Left lobe of liver (tissue), 2 donors: ENCODE results near the gene ARAP3. TPM values are rescaled to one million over a fixed set of nuclear protein-coding genes. Genes with fewer than 3 reads are reported as not detected.
"Not testable (repeated sequence)": the region's sequence is repeated elsewhere in the genome, so short reads cannot be mapped to it uniquely, and the experiment has no call there.

ENCODE experiments used
- ATAC-seq: fragments of 200-7000 bp; cut with Tn5 transposase; one replicate; pipeline ENCODE4 v1.9.1; 2020; ENCODE audit warnings: mild to moderate bottlenecking, moderate library complexity
- DNase-seq: peaks from one replicate; pipeline ENCODE4 v3.0.0-alpha.2; 2020; ENCODE audit warnings: low spot score
- total RNA-seq: library from RNA; stranded (reverse); gene quantifications from one replicate; pipeline ENCODE4 v1.2.1, GENCODE V29; 2021
- donor health status: DM: no; HTN: no; CAD: no; lungs with moderate emphysema.
- donor health status: DM: no; HTN: yes; CAD: no.

The ARAP3 gene, protein sequence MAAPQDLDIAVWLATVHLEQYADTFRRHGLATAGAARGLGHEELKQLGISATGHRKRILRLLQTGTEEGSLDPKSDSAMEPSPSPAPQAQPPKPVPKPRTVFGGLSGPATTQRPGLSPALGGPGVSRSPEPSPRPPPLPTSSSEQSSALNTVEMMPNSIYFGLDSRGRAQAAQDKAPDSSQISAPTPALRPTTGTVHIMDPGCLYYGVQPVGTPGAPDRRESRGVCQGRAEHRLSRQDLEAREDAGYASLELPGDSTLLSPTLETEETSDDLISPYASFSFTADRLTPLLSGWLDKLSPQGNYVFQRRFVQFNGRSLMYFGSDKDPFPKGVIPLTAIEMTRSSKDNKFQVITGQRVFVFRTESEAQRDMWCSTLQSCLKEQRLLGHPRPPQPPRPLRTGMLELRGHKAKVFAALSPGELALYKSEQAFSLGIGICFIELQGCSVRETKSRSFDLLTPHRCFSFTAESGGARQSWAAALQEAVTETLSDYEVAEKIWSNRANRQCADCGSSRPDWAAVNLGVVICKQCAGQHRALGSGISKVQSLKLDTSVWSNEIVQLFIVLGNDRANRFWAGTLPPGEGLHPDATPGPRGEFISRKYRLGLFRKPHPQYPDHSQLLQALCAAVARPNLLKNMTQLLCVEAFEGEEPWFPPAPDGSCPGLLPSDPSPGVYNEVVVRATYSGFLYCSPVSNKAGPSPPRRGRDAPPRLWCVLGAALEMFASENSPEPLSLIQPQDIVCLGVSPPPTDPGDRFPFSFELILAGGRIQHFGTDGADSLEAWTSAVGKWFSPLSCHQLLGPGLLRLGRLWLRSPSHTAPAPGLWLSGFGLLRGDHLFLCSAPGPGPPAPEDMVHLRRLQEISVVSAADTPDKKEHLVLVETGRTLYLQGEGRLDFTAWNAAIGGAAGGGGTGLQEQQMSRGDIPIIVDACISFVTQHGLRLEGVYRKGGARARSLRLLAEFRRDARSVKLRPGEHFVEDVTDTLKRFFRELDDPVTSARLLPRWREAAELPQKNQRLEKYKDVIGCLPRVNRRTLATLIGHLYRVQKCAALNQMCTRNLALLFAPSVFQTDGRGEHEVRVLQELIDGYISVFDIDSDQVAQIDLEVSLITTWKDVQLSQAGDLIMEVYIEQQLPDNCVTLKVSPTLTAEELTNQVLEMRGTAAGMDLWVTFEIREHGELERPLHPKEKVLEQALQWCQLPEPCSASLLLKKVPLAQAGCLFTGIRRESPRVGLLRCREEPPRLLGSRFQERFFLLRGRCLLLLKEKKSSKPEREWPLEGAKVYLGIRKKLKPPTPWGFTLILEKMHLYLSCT (N-terminal part only)
- total RNA-seq: 3.3 TPM

DNA sequence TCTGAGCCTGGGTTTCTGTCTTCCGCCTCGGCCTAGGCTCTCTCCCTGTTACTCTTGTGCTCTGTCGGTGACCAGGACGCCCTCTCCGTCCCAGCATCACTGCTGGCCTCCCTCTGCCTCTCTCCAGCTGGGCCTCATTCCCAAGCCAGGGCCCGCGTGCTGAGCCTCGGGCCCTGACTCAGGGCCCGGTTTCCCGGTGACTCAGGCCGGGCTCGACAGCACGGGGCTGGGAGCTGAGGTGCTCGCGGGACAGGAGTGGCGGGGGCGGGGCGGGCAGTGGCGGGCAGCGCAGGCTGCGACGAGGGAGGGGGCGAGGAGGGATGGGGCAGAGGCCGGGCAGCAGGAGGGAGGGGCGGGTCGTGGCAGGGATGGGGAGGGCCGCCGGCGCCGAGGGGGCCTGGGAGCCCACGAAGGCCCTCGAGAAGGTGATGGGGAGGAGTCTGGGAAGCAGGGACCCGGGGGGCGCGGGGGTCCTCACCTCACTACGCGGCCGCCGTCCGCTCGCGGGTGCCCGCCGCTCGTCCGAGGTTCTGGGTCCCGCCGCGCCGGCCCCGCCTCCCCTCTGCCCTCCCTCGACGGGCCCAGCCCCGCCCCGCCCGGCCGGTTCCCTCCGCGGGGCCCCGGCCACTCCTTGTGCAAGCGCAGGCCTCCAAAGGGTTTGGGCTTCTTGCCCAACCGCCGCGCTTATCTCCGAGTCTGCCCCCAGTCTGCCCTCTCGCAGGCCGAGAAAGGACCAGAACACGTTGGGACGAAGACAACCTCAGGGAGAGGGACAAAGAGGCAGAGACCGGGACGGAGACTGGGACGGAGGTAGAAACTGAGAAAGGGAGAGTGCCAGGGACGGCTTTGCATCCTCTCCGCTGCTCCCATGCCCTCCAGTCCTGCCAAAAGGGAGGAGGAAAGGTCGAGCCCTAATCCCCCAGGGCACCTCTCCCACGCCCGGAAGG is at the start of gene ARAP3:
Gene ARAP3 (minus strand): TSS at position 536 of the 947 bp plus-strand sequence. CDS start 1,744 bp downstream, outside the sequence.
- DNase-seq (peak; percentile 86), ATAC-seq (peak; percentile 90)

DNA sequence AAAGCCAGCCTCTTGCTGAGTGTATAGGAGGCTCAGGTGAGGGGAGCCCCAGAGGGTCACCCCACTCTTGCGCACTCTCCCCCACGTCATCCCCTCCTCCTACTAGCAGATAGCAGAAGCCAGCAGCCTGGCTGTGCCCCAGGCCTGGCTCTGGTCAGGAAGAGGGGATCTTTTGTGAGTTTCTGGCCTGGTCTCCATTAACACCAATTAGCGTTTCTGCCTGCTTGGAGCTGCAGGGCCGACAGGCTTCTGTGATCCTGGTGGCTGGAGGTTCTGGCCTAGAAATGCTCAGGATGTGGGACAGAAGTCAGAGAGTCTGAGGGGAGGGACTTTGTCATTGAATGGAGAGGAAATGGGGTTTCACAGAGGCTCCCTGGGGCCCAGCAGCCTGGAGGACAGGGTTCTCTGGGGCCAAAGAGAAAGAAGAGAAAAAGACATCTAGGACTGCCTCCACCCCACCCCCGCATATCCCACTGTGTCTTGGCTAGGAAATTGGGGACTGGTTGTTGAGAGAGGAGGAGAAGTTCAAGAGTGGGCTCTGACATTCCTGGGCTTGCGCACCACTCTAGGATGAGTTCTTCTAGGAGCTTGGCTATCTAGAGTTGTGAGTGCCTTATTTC is 47.5 kb upstream of the ARAP3 start:
- ATAC-seq (no peak), DNase-seq (no peak)

DNA sequence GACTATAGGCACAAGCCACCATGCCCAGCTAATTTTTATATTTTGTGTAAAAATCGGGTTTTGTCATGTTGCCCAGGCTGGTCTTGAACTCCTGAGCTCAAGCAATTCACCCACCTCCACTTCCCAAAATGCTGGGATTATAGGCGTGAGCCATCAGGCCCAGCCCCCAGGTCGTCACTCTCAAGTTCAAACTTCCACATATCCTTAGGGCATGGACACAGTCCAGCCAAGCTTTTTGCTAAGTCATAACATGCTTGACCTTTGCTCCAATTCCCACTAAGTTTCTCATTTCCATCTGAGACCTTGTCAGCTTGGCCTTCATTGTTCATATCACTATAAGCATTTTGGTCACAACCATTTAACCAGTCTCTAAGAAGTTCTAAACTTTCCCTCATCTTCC is 43.9 kb upstream of the ARAP3 start:
- DNase-seq (no peak), ATAC-seq (no peak)

DNA sequence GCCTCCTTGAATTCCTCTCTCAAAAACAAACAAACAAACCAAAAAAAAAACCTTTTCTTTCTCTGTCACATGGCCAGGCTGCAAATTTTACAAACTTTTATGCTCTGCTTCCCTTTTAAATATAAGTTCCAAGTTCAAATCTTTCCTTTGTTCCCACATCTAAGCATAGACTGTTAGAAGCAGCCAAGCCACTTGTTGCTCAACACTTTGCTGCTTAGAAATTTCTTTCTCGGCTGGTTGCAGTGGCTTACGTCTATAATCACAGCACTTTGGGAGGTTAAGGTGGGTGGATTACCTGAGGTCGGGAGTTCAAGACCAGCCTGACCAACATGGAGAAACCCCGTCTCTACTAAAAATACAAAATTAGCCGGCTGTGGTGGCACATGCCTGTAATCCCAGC is 43.1 kb upstream of the ARAP3 start:
- DNase-seq, ATAC-seq: not testable (repeated sequence)

DNA sequence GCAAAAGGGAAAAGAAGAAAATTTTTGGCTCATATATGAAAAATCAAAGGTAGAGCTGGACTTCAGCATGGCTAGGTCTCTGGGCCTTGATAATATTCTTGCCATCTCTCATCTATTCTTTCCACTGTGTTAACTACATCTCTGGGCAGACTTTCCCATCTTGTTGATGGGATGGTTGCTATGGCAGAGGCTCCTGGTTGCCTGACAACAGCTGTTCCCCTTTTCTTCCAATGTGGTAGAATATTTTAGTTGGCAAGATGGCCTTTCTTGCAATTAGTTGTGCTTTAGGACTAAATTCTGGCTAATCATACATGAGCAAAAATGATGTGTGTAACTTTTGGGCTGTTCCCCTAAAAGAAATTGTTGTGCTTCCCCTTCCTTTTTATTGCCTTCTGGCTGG is 40.2 kb upstream of the ARAP3 start:
- DNase-seq: no peak
- ATAC-seq: no peak

DNA sequence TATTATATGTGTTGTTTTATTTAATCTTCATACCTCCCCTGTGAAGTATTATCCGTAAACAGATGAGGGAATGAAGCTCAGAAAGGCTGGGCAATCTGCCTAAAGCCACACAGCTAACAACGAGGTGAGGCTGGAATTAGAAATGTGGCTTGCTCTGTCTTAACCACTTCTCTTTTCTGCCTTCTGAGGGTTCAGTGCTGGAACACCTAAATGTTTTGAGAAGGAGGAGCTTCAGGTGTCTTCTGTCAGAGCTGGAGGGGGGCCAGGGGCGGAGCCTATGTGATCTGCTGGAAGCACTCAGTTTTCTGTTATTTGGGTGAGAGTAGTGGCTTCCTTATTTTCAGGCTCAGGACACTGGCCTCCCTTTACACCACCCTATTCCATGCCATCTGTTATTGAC is 35.0 kb upstream of the ARAP3 start:
- ATAC-seq (no peak), DNase-seq (no peak)

DNA sequence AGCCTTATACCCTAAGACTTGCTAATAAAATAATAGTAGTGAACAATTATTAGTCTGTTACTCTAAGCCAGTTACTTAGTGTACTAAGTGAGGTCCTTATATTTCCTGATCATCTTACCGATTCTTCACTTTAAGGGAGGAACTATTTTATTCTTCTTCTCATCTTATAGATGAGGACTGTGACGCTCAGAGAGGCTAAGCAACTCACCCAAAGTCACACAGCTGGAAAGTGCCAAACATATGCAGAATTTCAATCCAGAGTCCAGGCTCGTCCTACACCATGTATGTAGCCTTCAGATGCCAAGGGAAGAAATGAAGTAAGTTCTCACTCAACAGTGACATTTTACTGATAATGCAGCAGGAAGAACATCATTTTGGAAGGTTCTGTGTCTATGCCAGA is 34.4 kb upstream of the ARAP3 start:
- DNase-seq (no peak), ATAC-seq (no peak)

DNA sequence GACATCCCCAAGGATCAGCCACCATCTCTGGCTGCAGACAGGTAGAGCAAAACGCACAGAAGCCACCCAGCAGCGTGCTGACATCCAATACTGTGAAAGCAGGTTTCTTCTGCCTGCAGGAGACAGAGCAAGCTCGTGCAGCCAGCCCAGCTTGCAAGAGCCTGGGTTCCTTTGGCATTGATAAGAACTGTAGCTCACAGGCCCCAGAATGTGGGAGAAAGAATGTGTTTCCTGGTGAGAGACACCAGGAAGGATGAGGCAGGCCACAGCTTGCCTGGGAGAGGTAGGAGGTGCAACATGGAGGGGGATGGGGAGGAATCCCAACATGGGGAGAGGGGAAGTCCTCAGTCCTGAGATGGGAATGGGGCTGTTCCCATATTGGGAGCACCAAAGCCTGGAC is 34.0 kb upstream of the ARAP3 start:
- ATAC-seq: no peak
- no peak for DNase-seq

DNA sequence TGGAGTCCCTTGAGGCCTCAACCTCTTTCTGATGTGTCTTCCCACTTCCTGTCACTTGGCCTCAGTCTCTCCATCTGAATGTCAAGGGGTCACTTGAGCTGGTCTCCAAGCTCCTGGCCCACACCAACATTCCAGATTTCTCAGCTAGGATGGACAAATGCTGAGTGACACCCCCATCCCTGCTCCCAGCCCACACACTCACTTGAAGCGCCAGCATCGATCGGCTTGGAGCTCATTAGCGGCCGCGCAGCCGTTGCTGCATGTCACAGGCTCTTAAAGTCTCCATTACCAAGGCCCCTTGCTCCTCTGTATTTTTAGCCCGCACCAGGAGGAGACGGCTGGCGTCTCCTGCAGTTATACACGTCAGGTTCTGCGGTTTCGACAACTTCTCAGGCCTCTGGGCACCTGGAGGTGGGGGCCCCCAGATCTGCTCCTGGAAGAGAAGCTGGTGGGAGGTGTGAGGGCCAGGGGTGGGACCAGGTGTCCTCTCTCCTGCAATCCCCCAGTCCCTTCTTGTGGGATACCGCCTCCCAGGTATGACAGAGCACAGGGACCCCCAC is 33.4 kb upstream of the ARAP3 start:
- DNase-seq (no peak), ATAC-seq (no peak)

DNA sequence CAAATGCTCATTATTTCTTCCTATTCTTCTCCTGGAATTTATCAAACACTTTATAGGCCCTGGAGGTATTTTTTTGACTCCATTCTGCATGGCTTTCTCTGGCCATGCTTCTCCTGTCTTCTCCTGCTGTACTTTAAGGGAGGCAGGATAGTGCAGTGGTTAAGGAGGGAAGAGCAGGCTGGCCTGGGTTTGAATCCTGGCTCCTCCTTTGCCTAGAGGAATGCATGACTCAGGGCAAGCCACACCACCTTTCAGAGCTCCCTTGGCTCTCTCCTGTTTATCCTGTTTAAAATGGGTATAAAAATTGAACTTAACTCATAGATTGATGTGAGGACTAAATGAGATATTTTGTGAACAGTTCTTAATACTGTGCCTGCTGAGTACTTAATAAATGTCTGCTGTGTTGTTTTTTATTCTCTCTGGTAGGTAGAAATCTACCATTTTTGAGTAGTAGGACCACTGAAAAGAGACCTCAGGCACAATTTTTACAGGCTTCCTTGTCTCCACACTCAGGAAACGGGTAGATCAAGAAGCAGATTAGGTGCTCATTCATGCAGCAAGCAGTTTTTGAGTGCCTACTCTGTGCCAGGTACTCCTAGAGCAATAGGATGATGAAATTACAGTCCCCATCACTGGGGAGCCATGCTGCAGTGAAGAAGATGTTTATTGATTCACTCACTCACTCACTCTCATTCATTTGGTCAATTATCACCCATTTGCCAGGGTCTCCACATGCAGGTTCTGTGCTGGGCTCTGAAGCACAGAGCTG is 32.7 kb upstream of the ARAP3 start:
- ATAC-seq (no peak), DNase-seq (no peak)

DNA sequence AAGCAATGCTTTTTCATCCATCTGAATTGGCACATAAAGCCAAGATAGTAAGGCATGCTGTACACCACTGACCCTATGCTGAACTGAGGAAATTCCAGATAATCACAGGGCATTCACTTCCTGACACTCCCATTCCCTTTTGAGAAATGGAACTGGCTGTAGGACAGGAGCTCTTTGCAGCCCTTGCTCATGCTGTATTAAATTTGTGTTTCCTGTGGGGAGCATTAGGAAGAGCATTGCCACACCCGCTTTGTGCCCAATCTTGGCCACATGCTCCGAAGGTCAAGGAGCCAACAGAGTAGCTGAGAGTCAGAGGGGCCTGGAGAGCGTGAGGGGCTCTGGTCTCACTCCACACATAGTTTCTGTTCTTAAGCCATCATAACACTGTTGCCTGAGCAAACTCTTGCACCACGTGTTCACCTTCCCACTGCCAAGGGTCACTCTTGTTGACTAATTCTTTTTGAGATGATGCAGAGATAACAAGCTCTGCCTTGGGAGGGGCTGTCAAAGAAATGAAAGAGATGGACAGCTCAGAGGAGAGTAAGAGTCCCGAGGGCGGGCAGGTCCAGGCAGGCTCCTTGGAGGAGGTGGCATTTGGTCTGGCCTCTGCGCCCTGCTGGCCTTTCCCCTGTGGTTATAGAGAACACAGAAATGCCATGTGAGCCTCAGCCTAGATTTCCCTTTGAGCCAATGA is 31.7 kb upstream of the ARAP3 start:
- ATAC-seq: peak; percentile 32
- no peak for DNase-seq

DNA sequence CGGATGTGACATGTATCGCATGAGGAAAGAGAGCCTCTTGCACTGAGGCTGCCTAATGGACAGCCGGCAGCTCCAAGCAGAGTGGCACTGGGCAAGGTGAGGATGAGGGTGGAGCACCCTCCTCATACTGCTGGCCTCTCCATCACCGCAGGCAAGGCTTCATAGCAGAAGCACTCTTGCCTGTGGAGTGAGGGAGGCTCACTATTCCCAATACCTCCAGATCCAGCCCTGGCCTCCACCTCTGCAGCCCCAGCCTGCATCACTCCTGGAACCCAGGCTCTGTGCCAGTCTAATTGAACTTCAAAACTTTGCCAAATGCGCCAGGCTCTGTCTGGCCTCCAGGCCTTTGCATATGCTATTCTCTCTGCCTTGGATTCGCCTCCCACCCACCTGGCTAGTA is 29.7 kb upstream of the ARAP3 start:
- DNase-seq (no peak), ATAC-seq (no peak)

DNA sequence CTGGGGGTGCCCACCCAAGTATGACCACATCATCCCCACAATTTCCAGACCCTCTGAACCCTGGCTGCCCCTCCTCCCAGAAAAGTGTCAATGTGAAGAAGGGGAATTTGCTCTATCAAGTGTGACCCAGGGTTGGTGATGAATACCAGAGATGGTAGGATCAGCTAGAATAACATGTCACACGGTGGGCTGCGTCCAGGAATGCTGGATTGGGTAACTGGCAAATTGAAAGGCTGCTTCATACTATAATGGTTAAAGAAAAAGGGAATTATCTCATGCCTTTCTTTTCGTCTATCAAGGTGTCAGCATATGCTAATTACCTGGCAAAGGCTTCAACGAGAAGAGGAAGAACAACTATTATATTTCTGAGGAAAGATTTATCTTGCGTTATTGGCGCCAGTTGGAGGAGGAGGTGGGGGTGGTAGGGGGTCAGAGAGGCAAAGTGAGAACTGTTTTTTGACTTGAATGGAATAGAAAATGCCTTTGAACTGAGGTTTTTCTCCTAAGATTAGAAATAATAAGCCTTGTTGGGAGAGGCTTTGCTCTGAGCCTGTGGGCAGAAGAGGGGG is 27.8 kb upstream of the ARAP3 start:
- ATAC-seq (no peak), DNase-seq (no peak)

DNA sequence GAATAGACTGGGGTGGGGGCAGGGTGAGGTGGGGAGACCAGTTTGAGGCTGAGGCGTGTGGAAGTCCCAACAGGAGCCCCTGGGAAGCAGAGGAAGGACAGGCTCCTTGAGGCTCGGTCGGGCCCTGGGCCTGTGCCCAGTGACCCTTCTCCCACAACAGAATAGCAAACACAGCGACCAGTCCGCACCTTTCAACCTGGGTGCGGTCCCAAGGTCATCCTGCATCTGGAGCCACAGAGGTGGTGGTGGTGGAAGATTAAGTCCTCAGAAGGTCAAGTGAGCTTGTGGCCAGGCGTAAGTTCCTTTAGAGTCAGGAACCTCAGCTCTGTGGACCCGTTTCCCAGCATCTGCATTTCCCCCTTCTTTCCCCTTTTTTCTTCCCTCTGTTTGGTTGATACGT is 26.0 kb upstream of the ARAP3 start:
- DNase-seq: no peak
- no peak for ATAC-seq

DNA sequence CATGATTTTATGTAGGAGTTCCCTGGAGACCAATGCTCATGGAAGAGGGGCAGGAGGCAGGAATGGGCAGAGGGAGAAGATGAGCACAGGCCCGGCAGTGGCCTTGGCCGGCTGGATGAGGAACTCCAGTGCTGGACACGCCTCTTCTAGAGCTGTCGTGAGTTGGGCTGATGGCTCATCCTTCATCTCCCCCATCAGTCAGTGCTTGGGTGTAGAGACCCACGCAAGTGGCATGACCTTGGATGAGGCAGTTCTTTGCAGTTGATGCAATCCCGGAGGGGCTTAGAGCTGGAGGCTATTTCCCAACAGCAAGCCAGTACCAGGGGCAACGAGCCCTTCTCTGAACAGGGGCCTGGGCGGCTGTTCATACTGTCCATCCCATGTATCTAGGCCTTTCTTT is 25.5 kb upstream of the ARAP3 start:
- ATAC-seq (no peak), DNase-seq (no peak)

DNA sequence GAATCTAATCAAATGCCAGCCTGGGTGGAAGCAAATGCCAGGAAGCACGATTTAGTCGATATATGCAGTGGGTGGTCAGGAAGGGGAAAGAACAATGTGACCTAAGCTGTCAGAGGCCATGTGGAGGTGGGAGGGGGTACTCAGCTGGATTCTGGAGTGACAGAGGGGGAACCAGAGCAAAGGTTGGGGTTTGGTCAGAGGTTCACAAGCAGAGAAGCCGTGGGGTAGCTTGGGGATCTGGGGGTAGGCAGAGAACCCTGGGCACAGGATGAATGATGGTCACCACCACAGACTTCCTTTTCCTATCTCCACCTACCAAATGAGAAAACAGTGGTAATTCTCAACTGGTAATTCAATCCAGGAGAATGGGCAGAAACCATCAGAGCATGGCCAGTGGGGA is 24.1 kb upstream of the ARAP3 start:
- ATAC-seq: no peak
- no peak for DNase-seq

DNA sequence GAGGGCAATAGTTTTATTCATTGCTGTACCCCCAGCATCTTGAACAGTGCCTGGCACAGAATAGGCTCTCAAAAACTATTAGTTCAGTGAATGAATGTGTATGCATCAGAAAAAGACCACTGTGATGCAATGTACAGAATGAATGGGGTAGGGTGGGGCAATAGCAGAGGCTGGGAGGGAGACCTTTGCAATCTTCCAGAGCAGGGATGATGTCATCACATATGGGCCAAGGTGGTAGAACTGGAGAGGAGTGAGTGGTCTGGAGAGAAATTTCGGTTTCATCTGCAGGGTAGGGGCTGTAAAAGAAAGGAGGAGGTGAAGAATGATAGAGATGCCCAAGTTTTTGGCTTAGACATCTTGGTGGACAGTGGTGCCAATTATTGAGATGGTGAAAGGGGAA is 23.4 kb upstream of the ARAP3 start:
- ATAC-seq (no peak), DNase-seq (no peak)
